H9 (cell line): ENCODE data around the gene FBXL5. TPM values are rescaled to one million over a fixed set of nuclear protein-coding genes. Genes with fewer than 3 reads are reported as not detected.

Source experiments
- DNase-seq: peaks from one replicate; pipeline ENCODE4 v3.0.0-alpha.2; 2017
- H2AFZ ChIP-seq: one replicate; pipeline ENCODE4 v1.6.1; 2013; ENCODE audit warnings: mild to moderate bottlenecking, low read length, control low read depth, moderate library complexity
- H2AK5ac ChIP-seq: 2 replicates; pipeline ENCODE4 v1.6.1; 2013; ENCODE audit warnings: low read length, control low read depth, mixed read lengths; ENCODE audit not compliant: insufficient read length
- H2BK120ac ChIP-seq: one replicate; pipeline ENCODE4 v1.6.1; 2013; ENCODE audit warnings: low read depth, mild to moderate bottlenecking, low read length, control low read depth, inconsistent platforms; ENCODE audit not compliant: poor library complexity, severe bottlenecking
- H2BK12ac ChIP-seq: 2 replicates; pipeline ENCODE4 v1.6.1; 2013; ENCODE audit warnings: low read length, control low read depth, mixed read lengths, low read depth; ENCODE audit not compliant: insufficient read length
- H2BK15ac ChIP-seq: 2 replicates; pipeline ENCODE4 v1.6.1; 2013; ENCODE audit warnings: low read depth, low read length, control low read depth
- H2BK20ac ChIP-seq: one replicate; pipeline ENCODE4 v1.6.1; 2013; ENCODE audit warnings: low read depth, mild to moderate bottlenecking, low read length, control low read depth, inconsistent platforms; ENCODE audit not compliant: poor library complexity, severe bottlenecking
- H2BK5ac ChIP-seq: 2 replicates; pipeline ENCODE4 v1.6.1; 2013; ENCODE audit warnings: low read length, control low read depth, mixed read lengths; ENCODE audit not compliant: insufficient read length
- H3K14ac ChIP-seq: 2 replicates; pipeline ENCODE4 v1.6.1; 2013; ENCODE audit warnings: low read length, control low read depth; ENCODE audit not compliant: insufficient read depth
- H3K18ac ChIP-seq: 2 replicates; pipeline ENCODE4 v1.6.1; 2013; ENCODE audit warnings: low read depth, mild to moderate bottlenecking, mixed read lengths, low read length, control low read depth; ENCODE audit not compliant: insufficient read length
- H3K23ac ChIP-seq: 2 replicates; pipeline ENCODE4 v1.6.1; 2013; ENCODE audit warnings: low read length, control low read depth, mixed read lengths, low read depth; ENCODE audit not compliant: insufficient read length
- H3K23me2 ChIP-seq: 2 replicates; pipeline ENCODE4 v1.6.1; 2013; ENCODE audit warnings: low read depth, mild to moderate bottlenecking, mixed read lengths, low read length, control low read depth; ENCODE audit not compliant: insufficient read length, poor library complexity, severe bottlenecking
- H3K27ac ChIP-seq: 2 replicates; pipeline ENCODE4 v1.5.1; 2013; ENCODE audit warnings: low read length, control low read depth, mixed read lengths, low read depth; ENCODE audit not compliant: insufficient read length
- H3K27me3 ChIP-seq: 2 replicates; pipeline ENCODE4 v1.6.1; 2013; ENCODE audit warnings: low read length, control low read depth, inconsistent platforms; ENCODE audit not compliant: insufficient read depth
- H3K4ac ChIP-seq: 2 replicates; pipeline ENCODE4 v1.6.1; 2013; ENCODE audit warnings: low read depth, mild to moderate bottlenecking, control low read depth, inconsistent platforms, low read length, moderate library complexity
- H3K4me1 ChIP-seq: 2 replicates; pipeline ENCODE4 v1.6.1; 2013; ENCODE audit warnings: low read length, control low read depth, inconsistent platforms; ENCODE audit not compliant: insufficient read depth
- H3K4me2 ChIP-seq: 2 replicates; pipeline ENCODE4 v1.6.1; 2013; ENCODE audit warnings: low read length, control low read depth, mixed read lengths; ENCODE audit not compliant: insufficient read length, insufficient read depth
- H3K56ac ChIP-seq: 2 replicates; pipeline ENCODE4 v1.6.1; 2013; ENCODE audit warnings: low read depth, mild to moderate bottlenecking, mixed read lengths, low read length, control low read depth; ENCODE audit not compliant: insufficient read length
- H3K79me1 ChIP-seq: 2 replicates; pipeline ENCODE4 v1.6.1; 2013; ENCODE audit warnings: low read depth, mild to moderate bottlenecking, moderate library complexity, low read length, control low read depth, inconsistent platforms; ENCODE audit not compliant: insufficient read depth, poor library complexity, severe bottlenecking
- H3K79me2 ChIP-seq: 2 replicates; pipeline ENCODE4 v1.6.1; 2013; ENCODE audit warnings: low read length, control low read depth, inconsistent platforms; ENCODE audit not compliant: insufficient read depth
- H3K9ac ChIP-seq: 2 replicates; pipeline ENCODE4 v1.6.1; 2013; ENCODE audit warnings: low read length, control low read depth, mixed read lengths; ENCODE audit not compliant: insufficient read length; ENCODE audit errors: extremely low read depth
- H3K9me3 ChIP-seq: one replicate; pipeline ENCODE4 v1.6.1; 2013; ENCODE audit warnings: low read depth, low read length, inconsistent platforms; ENCODE audit not compliant: control insufficient read depth
- H3T11ph ChIP-seq: one replicate; pipeline ENCODE4 v1.6.1; 2013; ENCODE audit warnings: mild to moderate bottlenecking, low read length, control low read depth, inconsistent platforms
- H4K20me1 ChIP-seq: one replicate; pipeline ENCODE4 v1.6.1; 2013; ENCODE audit not compliant: control insufficient read depth, insufficient read length, insufficient read depth
- H4K5ac ChIP-seq: 2 replicates; pipeline ENCODE4 v1.6.1; 2013; ENCODE audit warnings: low read depth, mild to moderate bottlenecking, mixed read lengths, low read length, control low read depth; ENCODE audit not compliant: insufficient read length
- H4K8ac ChIP-seq: replicated peaks from 2 replicates; pipeline ENCODE4 v1.6.1; 2013; ENCODE audit warnings: low read length, control low read depth, mixed read lengths, low read depth; ENCODE audit not compliant: insufficient read length
- H4K91ac ChIP-seq: 2 replicates; pipeline ENCODE4 v1.6.1; 2013; ENCODE audit warnings: low read depth, mild to moderate bottlenecking, moderate library complexity, mixed read lengths, low read length, control low read depth; ENCODE audit not compliant: insufficient read length
- H3K27ac Mint-ChIP-seq, 3 experiments: 2 replicates in 2 of 3; 3 replicates in 1 of 3; pipeline ENCODE4 v1.8.0; 2020 to 2021; ENCODE audit warnings: mixed read lengths in 3 of 3, mild to moderate bottlenecking in 1 of 3, moderate library complexity in 1 of 3
- H3K27me3 Mint-ChIP-seq: 2 replicates; pipeline ENCODE4 v1.8.0; 2021; ENCODE audit warnings: low read depth, mild to moderate bottlenecking, moderate library complexity, mixed read lengths
- H3K36me3 Mint-ChIP-seq, 3 experiments: 2 replicates in 2 of 3; 3 replicates in 1 of 3; pipeline ENCODE4 v1.8.0; 2020 to 2021; ENCODE audit warnings: low read depth in 3 of 3, mixed read lengths in 3 of 3; ENCODE audit not compliant: insufficient read depth in 1 of 3
- H3K4me1 Mint-ChIP-seq, 2 experiments: 2 replicates each; pipeline ENCODE4 v1.8.0; 2020; ENCODE audit warnings: mixed read lengths in 2 of 2
- H3K4me3 Mint-ChIP-seq, 2 experiments: 2 replicates in 1 of 2; 3 replicates in 1 of 2; pipeline ENCODE4 v1.8.0; 2020 to 2021; ENCODE audit warnings: mild to moderate bottlenecking in 2 of 2, mixed read lengths in 2 of 2, moderate library complexity in 1 of 2
- H3K9me3 Mint-ChIP-seq, 2 experiments: 2 replicates in 1 of 2; 3 replicates in 1 of 2; pipeline ENCODE4 v1.8.0; 2020; ENCODE audit warnings: mild to moderate bottlenecking in 2 of 2, mixed read lengths in 2 of 2, moderate library complexity in 1 of 2
- CTCF ChIP-seq: fragments of 200-600 bp; sonication (generic); conservative IDR thresholded peaks from 3 replicates; pipeline ENCODE4 v1.8.0; 2021; ENCODE audit warnings: antibody characterized with exemption, mild to moderate bottlenecking
- WGBS: extraction: QIAGEN DNeasy Blood & Tissue Kit; methylation state at CpG from one replicate; pipeline ENCODE4 v1.1.7; 2013; ENCODE audit warnings: missing lambda C conversion rate, low lambda C conversion rate, mixed read lengths; ENCODE audit not compliant: insufficient read length; ENCODE audit errors: extremely low coverage; 5-methylcytosine and 5-hydroxymethylcytosine counted together
- total RNA-seq: library from RNA; stranded (reverse); gene quantifications from 2 replicates; pipeline ENCODE4 v1.2.1, GENCODE V29; 2021

Gene FBXL5
- total RNA-seq, 1 experiment from 2014 or later: 57.6 TPM

- Histone ChIP-seq H3K4me2 (no peak within 1 kb of the TSS), H3K4me1 (no peaks in the 10 kb centered on the region; the same call in 1 of the 2 replicates), H2BK15ac (no peak within 1 kb of the TSS), H2AK5ac (no peak within 1 kb of the TSS), H2BK120ac (no peak within 1 kb of the TSS), H3K9ac (no peak within 1 kb of the TSS), H4K91ac (no peak within 1 kb of the TSS), H4K8ac (no peak within 1 kb of the TSS), H3K23ac (no peak within 1 kb of the TSS), H3K79me1 (no peaks in the 10 kb centered on the region), H2BK12ac (no peak within 1 kb of the TSS), H3K56ac (no peak within 1 kb of the TSS), H4K20me1 (no peaks in the 10 kb centered on the region), H4K5ac (no peak within 1 kb of the TSS), H3K4ac (no peak within 1 kb of the TSS), H3K27me3 (no peaks in the 10 kb centered on the region), H3K79me2 (no peaks in the 10 kb centered on the region), H3T11ph (no peak within 1 kb of the TSS), H3K14ac (no peak within 1 kb of the TSS; the same call in 1 of the 2 replicates), H3K27ac (no peak within 1 kb of the TSS), H2AFZ (no peak within 1 kb of the TSS), H3K9me3 (no peaks in the 10 kb centered on the region), H2BK20ac (no peak within 1 kb of the TSS), H2BK5ac (no peak within 1 kb of the TSS), H3K23me2 (no peaks in the 10 kb centered on the region), H3K18ac (no peak within 1 kb of the TSS)
- Mint-ChIP-seq H3K9me3 (peaks cover 11 to 21% of the 10 kb centered on the region in 2 experiments), H3K27ac (no peak within 1 kb of the TSS; a peak in 1 of 7 replicates), H3K36me3 (peaks cover 8 to 17% (median 13%) of the 10 kb centered on the region in 3 experiments), H3K27me3 (peaks cover 3% of the 10 kb centered on the region; the same call in 1 of the 2 replicates), H3K4me3 (0 out of 5 replicates have a peak within 1 kb of the TSS, but pooled peaks of 1 of the 2 experiments have one; percentile 36), H3K4me1 (peaks cover 13 to 17% of the 10 kb centered on the region in 2 experiments)
- peak; percentile 55 for DNase-seq
- no CpG with 5 or more reads among the region's 43 CpGs for WGBS
- no peak for TF ChIP-seq CTCF
These were observed 47.8 kb upstream of the FBXL5 start, which contains the start of gene BST1 for GRCh38 chr4:15702941-15703403. Gene BST1 (plus strand): TSS chr4:15703065. CDS start chr4:15703145, 80 bp downstream.
